K562 (cell line): ENCODE measurements around the gene GAB2. TPM values are rescaled to one million over a fixed set of nuclear protein-coding genes. Genes with fewer than 3 reads are reported as not detected.

Experiments
- ATF1 ChIP-seq, 2 experiments: fragments of 450-650 bp in 1 of 2; IDR thresholded peaks; 2 replicates each; pipeline ENCODE4 v1.6.1; 2016; ENCODE audit warnings: missing compliant biosample characterization in 1 of 2, missing genetic modification characterization in 1 of 2
- BRF1 ChIP-seq: IDR thresholded peaks from 3 replicates; pipeline ENCODE4 v1.6.1; 2011; ENCODE audit warnings: borderline replicate concordance, mild to moderate bottlenecking; ENCODE audit not compliant: insufficient read length; ENCODE audit errors: extremely low read depth
- FOXP4 ChIP-seq: sonication (generic); formaldehyde crosslinking; IDR thresholded peaks from 2 replicates; pipeline ENCODE4 v1.8.0; 2022; ENCODE audit warnings: mild to moderate bottlenecking, missing genetic modification reagents, borderline replicate concordance
- HMG20A ChIP-seq: fragments of 450-650 bp; formaldehyde crosslinking; conservative IDR thresholded peaks from 2 replicates; pipeline ENCODE4 v1.4.0; 2020; ENCODE audit warnings: mild to moderate bottlenecking, mixed read lengths
- NR0B1 ChIP-seq: fragments of 450-650 bp; IDR thresholded peaks from one replicate; pipeline ENCODE4 v1.6.1; 2018; ENCODE audit warnings: mild to moderate bottlenecking, moderate library complexity; ENCODE audit not compliant: partially characterized antibody
- POLR2H ChIP-seq: IDR thresholded peaks from 2 replicates; pipeline ENCODE4 v1.6.1; 2016; ENCODE audit warnings: missing genetic modification characterization, low read depth, mild to moderate bottlenecking, control low read depth, missing compliant biosample characterization, moderate library complexity
- SAFB ChIP-seq: fragments of 200-400 bp; formaldehyde crosslinking; IDR thresholded peaks from 2 replicates; pipeline ENCODE4 v1.6.1; 2017; ENCODE audit warnings: low read depth, low read length, borderline replicate concordance
- TGIF2 ChIP-seq: sonication (generic); formaldehyde crosslinking; IDR thresholded peaks from 2 replicates; pipeline ENCODE4 v1.8.1; 2022; ENCODE audit warnings: mild to moderate bottlenecking, missing genetic modification reagents, moderate library complexity
- ZNF41 ChIP-seq: fragments of 250-450 bp; sonication (Bioruptor Pico); conservative IDR thresholded peaks from 2 replicates; pipeline ENCODE4 v1.4.0; 2020; ENCODE audit warnings: mild to moderate bottlenecking
- ZNF780A ChIP-seq: fragments of 250-450 bp; sonication (Bioruptor Pico); IDR thresholded peaks from 2 replicates; pipeline ENCODE4 v1.5.0; 2021; ENCODE audit warnings: mild to moderate bottlenecking
- polyA plus RNA-seq, 8 experiments: library from polyadenylated mRNA; depleted of rRNA in 4 of 8; stranded (reverse) in 5 of 8; unstranded in 3 of 8; fragments of >200 nt; fragmentation: Nextera tagmentation in 2 of 8; fragmentation: Illumina TruSeq in 1 of 8; extraction: Ambion mirVana in 2 of 8; extraction: Trizol in 1 of 8; gene quantifications; 2 replicates each; pipeline versions ENCODE4 v1.2.1 to v1.2.3, GENCODE V29; 2011 to 2014; ENCODE audit warnings: inconsistent platforms in 1 of 8, missing spikeins in 1 of 8
- total RNA-seq, 7 experiments: library from RNA; depleted of rRNA in 6 of 7; stranded (reverse); fragments of >200 nt in 6 of 7; fragmentation: Illumina TruSeq in 2 of 7; extraction: Trizol in 2 of 7; gene quantifications; 2 replicates each; pipeline versions ENCODE4 v1.2.1 to v1.2.3, GENCODE V29; 2011 to 2021; ENCODE audit warnings: low replicate concordance in 1 of 7
- TF ChIP-seq, protein P1 (sequence below): sonication (generic); formaldehyde crosslinking; IDR thresholded peaks from 2 replicates; pipeline ENCODE4 v1.8.1; 2022; ENCODE audit warnings: missing genetic modification reagents
- TF ChIP-seq, protein P2 (sequence below), 2 experiments: fragments of 450-650 bp in 1 of 2; IDR thresholded peaks; 2 replicates each; pipeline ENCODE4 v1.6.1; 2011 to 2017; ENCODE audit warnings: low read depth in 2 of 2, antibody characterized with exemption in 1 of 2, borderline replicate concordance in 1 of 2, low read length in 1 of 2, mild to moderate bottlenecking in 1 of 2, mixed read lengths in 1 of 2; ENCODE audit not compliant: control insufficient read depth in 1 of 2
- TF ChIP-seq, protein P3 (sequence below): IDR thresholded peaks from 2 replicates; pipeline ENCODE4 v1.6.1; 2012; ENCODE audit warnings: low read depth, low read length, improper control_type of control experiment, borderline replicate concordance

GAB2 gene
- total and polyA plus RNA-seq, 9 of the 15 experiments (the other 6 are each of a cell fraction or from before 2014, with no cell fraction given) = 2.3 to 35.2 (median 16.1) TPM

DNA sequence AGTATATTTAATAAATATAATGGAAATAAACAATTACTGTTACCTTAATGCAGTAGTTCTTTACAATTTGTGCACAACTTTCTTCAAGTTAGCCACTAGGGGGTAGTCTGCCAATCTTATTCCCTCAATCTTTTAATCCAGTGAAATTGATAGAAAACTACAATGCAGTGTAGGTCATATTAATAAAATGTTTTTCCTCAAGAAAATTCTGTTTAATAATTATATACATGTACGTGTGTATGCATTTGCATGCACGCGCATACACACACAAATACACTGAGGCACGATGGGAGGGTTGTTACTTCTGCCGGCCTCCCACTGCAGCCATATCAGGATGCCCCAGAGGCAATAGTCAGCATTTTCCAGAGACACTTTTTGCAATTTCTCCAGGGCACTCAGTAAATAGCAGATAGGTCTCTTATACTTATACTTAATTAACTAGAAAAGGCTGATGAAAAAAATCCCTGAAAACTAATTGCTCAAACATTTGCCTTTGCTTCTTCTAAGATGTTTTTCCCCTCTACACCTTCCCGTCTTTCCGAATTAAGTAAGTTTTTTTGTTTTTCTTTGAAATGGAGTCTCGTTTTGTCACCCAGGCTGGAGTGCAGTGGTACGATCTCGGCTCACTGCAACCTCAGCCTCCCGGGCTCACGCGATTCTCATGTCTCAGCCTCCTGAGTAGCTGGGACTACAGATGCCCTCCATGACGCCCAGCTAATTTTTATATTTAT is 3.1 kb downstream of the GAB2 start (continued):
- no peak for TF ChIP-seq SAFB
- no peak; the same call in 1 of the 2 replicates for TF ChIP-seq POLR2H (tag)
- TF ChIP-seq, protein P1, sequence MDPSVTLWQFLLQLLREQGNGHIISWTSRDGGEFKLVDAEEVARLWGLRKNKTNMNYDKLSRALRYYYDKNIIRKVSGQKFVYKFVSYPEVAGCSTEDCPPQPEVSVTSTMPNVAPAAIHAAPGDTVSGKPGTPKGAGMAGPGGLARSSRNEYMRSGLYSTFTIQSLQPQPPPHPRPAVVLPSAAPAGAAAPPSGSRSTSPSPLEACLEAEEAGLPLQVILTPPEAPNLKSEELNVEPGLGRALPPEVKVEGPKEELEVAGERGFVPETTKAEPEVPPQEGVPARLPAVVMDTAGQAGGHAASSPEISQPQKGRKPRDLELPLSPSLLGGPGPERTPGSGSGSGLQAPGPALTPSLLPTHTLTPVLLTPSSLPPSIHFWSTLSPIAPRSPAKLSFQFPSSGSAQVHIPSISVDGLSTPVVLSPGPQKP (CRISPR knock-in tag) = no peak
- no peak for TF ChIP-seq BRF1
- TF ChIP-seq, protein P2, sequence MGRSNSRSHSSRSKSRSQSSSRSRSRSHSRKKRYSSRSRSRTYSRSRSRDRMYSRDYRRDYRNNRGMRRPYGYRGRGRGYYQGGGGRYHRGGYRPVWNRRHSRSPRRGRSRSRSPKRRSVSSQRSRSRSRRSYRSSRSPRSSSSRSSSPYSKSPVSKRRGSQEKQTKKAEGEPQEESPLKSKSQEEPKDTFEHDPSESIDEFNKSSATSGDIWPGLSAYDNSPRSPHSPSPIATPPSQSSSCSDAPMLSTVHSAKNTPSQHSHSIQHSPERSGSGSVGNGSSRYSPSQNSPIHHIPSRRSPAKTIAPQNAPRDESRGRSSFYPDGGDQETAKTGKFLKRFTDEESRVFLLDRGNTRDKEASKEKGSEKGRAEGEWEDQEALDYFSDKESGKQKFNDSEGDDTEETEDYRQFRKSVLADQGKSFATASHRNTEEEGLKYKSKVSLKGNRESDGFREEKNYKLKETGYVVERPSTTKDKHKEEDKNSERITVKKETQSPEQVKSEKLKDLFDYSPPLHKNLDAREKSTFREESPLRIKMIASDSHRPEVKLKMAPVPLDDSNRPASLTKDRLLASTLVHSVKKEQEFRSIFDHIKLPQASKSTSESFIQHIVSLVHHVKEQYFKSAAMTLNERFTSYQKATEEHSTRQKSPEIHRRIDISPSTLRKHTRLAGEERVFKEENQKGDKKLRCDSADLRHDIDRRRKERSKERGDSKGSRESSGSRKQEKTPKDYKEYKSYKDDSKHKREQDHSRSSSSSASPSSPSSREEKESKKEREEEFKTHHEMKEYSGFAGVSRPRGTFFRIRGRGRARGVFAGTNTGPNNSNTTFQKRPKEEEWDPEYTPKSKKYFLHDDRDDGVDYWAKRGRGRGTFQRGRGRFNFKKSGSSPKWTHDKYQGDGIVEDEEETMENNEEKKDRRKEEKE (IDR thresholded peaks at IDR 0.05; ENCODE audit: borderline replicate concordance in 1 of 2, control insufficient read depth in 1 of 2, low read depth in 2 of 2, low read length in 1 of 2) = no peak
- no peak for TF ChIP-seq NR0B1
- no peak for TF ChIP-seq ATF1 (CRISPR knock-in tag; IDR thresholded peaks at IDR 0.05)
- TF ChIP-seq ATF1 (tag; IDR thresholded peaks at IDR 0.05) = no peak
- no peak for TF ChIP-seq HMG20A
- no peak for TF ChIP-seq FOXP4 (CRISPR knock-in tag)
- TF ChIP-seq ZNF41 (CRISPR knock-in tag) = no peak
- TF ChIP-seq ZNF780A = no peak
- TF ChIP-seq TGIF2 (CRISPR knock-in tag) = no peak
- TF ChIP-seq, protein P3, sequence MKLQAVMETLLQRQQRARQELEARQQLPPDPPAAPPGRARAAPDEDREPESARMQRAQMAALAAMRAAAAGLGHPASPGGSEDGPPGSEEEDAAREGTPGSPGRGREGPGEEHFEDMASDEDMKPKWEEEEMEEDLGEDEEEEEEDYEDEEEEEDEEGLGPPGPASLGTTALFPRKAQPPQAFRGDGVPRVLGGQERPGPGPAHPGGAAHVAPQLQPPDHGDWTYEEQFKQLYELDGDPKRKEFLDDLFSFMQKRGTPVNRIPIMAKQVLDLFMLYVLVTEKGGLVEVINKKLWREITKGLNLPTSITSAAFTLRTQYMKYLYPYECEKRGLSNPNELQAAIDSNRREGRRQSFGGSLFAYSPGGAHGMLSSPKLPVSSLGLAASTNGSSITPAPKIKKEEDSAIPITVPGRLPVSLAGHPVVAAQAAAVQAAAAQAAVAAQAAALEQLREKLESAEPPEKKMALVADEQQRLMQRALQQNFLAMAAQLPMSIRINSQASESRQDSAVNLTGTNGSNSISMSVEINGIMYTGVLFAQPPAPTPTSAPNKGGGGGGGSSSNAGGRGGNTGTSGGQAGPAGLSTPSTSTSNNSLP = peak; percentile 94
